Activated effector memory CD4-positive, alpha-beta T cell treated with anti-CD3 and anti-CD28 coated beads, Interleukin-2, amount 50 U/mL, for 16 hours (primary cell): ENCODE data around the gene COPS6.
"Not testable (repeated sequence)": the region's sequence is repeated elsewhere in the genome, so short reads cannot be mapped to it uniquely, and the experiment has no call there.

ENCODE experiments used
- DNase-seq: peaks from one replicate; pipeline ENCODE4 v3.0.0-alpha.2; 2020

The COPS6 gene

GRCh38 chr7:100127866-100128636 lies 39.3 kb downstream of the COPS6 start:
- DNase-seq = peak; percentile 71

- DNase-seq = no peak
Measured at GRCh38 chr7:100128637-100128963, 39.8 kb downstream of the COPS6 start.

- DNase-seq = not testable (repeated sequence)
Measured at GRCh38 chr7:100130220-100130607, 41.4 kb downstream of the COPS6 start.

GRCh38 chr7:100130608-100131453 lies 42.1 kb downstream of the COPS6 start:
- DNase-seq = peak; percentile 92

GRCh38 chr7:100132126-100132525 lies 43.4 kb downstream of the COPS6 start:
- DNase-seq = no peak

- DNase-seq = peak; percentile 84
Measured at GRCh38 chr7:100132697-100133151, 44.0 kb downstream of the COPS6 start.

- no peak for DNase-seq
Measured at GRCh38 chr7:100137851-100138760, 49.3 kb downstream of the COPS6 start.

- DNase-seq = no peak
Measured at GRCh38 chr7:100141555-100141949, 52.8 kb downstream of the COPS6 start.
